SW480 (cell line): ENCODE measurements around the gene TSC22D3.
"Not testable (repeated sequence)": the region's sequence is repeated elsewhere in the genome, so short reads cannot be mapped to it uniquely, and the experiment has no call there.

Source experiments
- DNase-seq: peaks from one replicate; pipeline ENCODE4 v3.0.0-alpha.2; 2016; ENCODE audit warnings: low spot score

Gene TSC22D3

DNA sequence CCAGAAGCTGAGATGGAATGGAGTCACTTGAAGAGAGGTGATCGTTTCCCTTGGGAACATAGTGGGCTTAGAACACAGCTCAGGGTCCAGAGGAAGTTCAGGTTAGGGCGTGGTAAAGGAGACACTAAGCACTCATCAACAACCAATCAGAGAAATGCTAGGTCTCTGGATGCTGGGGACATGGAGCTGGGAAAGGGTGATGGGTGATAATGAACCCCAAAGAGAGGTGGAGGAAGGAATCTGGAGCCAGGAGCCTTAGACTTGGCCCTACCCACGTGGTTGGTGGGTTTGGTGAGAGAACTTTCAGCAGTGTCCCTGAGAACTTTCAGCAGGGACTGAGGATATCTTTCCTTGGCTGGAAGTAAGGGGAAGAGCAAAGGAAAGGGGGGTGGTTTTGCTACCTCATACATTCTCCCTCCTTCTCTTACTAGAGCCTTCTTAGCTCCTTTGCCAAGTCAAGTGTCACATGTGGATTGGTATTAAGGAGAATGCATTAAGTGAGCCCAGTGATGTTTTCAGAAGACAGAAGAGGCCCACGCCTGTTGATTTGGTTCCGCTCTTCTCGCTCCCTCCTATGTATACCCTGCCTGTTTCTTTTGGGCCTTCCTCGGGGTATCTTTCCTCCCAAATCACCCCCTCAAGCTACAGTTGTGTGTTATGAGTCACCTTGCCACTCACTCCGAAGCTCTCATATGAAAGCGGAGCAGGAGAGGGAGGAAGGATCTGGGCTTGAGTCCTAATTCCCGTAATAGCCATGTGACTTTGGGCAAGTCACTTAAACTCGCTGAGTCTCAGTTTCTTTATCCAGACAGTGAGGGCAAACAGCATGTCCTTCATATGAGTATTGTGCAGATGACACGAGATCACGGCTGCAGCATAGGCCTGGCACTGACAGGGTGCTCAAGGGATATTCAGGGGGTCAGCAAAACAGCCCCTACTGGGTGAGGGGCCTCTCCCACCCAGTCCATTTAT, 63.1 kb downstream of the TSC22D3 start:
- no peak for DNase-seq

DNA sequence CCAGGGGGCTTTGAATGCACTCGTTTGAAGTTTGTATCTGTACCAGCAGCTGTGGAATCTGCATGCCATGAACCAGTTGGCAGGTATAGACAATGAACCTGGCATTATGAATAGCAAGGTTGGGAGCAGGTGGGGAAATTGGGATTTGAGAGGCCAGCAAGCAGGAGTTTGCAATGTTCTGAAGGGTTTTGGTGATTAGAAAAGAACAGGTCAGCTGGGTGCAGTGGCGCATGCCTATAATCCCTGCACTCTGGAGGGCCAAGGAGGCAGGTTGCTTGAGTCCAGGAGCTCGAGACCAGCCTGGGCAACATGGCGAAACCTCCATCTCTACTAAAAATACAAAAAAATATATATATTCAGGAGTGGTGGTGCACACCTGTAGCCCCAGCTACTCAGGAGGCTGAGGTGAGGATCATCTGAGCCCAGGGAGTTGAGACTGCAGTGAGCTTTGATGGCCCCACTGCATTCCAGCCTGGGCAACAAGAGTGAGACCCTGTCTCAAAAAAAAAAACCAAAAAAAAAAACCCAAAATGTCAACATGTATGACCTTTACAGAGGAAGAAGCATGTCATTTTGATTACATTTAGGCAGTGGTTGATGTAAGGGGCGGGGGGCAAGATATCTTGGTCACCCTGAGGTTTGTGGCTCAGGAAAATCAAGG, 63.9 kb downstream of the TSC22D3 start:
- DNase-seq: no peak

DNA sequence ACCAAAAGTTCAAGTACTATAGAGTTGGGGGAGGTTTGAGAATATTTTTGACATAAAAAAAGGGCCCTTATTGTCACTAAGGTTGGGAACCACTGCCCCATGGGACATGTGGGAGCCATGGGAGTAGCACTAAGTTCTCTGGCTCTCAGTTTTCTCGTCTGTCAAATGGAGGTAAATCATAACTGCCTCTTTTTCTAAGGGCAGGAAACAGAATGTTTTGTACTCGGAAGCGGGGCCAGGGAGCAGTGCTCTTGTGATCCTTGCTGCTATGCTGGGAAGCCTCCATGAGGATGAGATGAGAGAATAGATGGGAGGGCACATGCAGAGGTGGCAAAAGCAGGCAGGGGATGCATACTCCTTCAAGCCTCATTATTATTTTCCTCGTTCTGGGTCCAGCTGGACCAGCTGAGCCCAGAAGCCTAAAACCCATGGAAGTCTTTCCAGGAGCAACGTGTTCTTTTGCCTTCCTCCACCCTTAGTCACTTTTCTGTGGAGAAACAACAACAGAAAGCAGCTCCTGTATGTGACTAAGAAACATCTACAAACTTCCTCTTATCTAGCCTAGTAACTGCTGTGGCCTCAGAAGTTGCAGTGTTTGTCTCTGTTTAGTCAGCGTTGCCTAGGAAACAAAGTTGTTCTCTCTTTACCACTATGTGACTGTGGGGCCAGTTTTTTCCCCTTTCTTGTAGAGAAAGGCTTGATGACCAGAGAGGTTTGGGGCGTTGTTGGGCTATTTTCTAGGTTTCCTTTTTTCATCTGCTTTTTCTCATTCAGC, 64.8 kb downstream of the TSC22D3 start:
- DNase-seq: peak; percentile 41

DNA sequence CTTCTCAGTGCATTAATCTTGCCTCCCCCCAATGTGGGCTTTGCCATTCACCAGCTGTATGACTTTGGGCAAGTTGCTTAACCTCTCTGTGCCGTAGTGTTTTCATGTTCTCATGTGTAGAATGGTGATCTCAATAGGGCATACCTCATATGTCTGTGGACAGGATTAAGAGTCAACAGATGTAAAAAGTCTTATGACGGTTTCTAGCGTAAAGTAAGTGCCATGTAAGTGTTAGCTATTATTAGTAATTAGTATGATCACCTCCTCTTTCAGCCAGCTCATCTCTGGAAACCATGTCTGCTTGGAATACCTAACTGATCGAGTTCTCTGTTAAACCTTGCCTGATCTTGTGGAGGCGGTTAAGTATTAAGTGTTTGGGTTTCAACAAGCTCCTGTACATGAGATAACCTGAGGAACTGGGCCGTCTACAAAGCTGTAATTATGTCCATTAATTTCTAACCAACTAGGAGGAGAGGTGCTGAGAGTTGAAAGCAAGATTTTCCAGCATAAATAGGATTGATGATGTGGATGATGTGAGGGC, 66.3 kb downstream of the TSC22D3 start:
- DNase-seq: no peak

DNA sequence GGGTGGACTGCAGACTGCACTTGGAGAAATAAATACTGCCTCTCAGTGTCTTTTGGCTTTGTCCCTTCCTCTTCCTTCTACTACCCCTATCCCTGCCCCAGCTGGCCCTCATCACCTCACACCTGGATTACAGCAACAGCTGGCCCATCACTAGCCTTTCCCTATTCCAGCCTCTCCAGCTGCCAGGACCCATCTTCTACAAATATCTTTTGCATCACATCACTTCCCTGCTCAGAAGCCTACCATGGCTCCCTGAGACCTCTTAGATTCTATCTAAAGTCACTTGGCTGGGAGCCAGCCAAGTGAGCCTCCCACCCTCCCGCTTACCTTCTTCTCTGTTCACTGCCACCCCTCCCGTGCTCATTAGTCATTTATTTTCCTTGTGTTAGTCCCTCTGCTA, 66.8 kb downstream of the TSC22D3 start:
- no peak for DNase-seq

DNA sequence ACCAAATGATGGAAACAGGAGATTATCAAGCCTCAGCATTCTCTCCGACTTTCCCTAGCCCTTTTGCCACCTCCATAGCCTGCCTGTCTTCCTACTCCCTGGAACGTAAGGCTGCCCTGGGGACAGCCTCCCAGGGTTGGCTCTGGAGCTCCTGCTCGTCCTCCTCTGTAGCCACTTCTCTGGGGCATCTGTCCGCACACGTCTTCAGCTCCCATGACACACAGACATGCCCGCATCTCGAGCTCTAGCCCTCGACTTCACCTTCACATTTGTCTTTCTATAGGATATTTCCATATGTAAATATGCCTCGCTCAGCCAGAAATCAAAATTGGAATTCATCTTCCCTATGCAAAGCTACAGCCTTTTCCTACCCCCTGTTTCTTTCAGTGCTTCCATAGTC, 67.7 kb downstream of the TSC22D3 start:
- no peak for DNase-seq

DNA sequence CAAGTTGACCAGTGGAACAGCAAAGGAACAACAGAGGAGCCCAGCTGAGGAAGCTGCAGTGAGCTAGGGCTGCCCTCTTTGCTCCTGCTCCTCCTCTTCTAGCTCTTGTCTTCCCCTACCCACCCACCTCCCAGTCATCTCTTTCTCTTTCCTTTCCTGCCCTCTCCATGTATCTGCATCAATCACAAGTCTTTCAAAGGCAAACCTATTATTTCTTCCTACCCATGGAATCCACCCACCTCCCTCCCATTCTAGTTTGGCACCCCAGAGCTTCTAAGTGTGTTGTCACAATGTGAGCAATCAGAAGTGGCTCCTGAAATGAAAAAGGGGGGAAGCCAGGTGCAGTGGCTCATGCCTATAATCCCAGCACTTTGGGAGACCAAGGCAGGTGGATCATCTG, 69.3 kb downstream of the TSC22D3 start:
- DNase-seq: no peak

DNA sequence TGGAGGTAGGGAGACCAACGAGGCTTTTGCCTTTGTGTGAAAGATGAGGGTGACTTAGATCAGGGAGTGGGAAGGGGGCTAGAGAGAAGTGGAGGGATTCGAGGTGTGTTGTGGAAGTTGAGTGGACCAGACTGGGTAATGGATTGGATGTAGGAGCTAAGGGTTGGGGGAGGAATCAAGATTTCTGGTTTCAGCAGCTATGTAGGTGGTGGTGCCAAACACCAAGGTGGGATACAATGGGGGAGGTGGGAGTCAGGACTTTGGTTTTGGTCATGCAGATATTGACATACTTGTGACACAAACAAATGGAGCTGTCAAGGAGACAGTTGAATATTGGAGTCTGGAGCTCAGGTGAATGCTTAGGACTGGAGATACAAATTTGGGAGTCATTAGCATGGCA, 71.0 kb downstream of the TSC22D3 start:
- DNase-seq: no peak

DNA sequence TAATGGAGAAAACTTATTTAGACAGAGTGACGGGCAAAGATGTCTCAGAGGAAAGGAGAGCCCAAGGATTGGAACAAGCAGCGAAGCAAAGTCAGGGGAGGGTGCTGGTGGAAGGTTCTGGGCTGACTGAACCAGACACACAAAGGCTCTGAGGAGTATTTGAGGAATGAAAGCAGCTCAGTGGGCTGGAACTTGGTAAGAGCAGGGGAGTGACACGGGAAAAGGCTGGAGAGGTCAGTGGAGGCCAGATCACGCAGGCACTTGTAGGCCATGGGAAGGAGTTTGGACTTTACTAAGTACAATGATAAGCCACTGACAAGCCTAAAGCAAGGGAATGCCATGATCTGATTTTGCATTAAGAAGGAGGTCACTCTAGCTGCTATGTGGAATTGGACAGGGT, 71.4 kb downstream of the TSC22D3 start:
- no peak for DNase-seq

DNA sequence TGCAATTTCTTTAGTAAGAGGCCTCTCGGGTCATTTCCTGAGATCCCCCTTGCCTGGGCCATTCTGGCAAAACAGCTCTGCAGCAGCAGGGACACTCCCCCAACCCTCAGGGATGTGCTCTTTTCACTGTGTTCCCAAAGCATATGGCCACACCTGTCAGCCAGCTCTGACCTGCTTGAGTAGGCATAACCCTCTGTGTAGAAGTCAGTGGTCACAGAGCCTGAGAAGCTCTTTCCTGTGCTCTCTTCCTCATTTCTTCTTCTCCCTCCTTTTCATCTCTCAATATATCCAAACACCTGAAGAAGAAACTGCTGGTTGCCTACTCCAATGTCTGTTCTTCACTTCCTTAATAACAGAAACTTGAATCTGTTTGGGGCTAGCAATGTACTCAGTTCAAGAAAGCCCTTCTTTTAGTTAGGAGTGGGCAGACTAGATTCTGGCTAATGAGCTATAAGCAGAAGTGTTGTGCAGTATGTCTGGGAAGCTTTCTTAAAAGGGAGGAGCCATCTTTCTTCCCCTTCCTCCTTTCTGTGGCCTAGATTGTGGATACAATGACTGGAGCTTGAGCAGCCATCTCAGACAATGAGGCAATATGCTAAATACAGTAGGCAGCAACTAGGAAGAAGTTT, 74.0 kb downstream of the TSC22D3 start:
- DNase-seq: no peak

DNA sequence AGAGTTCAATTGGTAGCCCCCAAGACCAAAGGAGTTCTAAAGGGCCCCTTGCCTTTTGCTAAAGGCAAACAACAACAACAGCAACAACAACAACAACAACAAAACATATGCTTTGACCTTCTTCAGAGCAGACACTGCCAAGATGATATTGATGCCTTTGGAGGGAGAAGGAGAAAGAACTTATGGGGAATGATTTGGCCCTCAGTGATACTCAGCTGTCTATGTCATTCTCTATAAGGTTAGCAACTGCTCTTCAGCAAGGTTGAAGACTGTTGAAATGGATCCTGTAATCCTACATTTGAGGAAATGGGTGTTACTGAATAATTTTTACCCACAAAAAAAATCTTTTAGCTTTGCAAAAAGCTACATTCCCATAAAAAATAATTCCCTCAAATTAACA, 74.8 kb downstream of the TSC22D3 start:
- no peak for DNase-seq

DNA sequence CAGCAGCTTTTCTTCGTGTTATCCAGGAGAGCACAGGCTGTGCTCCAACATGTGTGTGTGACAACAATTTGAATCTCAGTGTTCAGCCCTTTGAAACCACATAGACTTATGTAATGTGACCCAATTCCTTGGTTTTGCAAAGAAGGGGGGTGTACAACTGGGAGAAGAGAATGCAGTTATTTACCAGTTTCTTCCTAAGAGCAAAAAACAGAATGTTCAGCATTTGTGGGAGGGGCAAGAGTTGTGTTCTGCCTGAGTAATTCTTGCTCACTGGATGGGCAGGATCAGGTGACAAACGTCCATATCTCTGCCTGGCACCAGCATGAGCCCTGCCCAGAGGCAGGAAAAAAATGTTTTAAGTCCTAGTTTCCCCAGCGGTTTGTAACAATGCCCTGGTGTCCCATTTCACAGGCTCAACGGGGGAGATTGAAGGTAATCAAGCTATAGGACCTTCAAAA, 75.2 kb downstream of the TSC22D3 start:
- no peak for DNase-seq

DNA sequence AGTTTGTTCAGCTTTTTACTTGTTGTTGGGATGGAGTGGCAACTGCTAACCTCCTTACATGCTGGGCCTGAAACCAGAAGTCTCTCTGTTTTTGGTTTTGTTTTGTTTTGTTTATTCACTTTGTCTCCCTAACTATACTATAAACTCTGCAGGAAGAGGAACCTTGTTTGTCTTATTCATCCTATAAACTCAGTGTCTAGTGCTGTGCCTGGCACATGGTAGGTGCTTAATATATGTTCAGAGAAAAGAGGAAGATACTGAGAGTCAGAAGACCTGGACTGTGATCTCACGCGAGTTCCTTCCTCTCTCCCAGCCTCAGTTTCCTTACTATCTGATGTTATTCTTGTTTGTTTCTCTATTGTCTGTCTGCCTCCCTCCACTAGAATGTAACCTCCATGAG, 76.0 kb downstream of the TSC22D3 start:
- no peak for DNase-seq

DNA sequence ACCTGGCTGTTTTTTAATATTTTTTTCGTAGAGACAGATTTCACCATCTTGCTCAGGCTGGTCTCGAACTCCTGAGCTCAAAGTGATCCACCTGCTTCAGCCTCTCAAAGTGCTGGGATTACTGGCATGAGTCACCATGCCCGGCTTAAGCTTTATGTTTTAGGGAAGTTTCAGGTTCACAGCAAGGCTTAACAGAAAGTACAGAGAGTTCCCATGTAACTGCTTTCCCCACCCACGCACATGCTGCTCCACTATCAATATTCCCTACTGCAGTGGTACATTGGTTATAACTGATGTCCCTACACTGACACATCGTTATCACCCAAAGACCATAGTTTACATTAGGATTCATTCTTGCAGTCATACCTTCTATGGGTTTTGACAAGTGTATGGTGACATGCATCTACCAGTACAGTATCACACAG, 84.6 kb downstream of the TSC22D3 start:
- DNase-seq: no peak

DNA sequence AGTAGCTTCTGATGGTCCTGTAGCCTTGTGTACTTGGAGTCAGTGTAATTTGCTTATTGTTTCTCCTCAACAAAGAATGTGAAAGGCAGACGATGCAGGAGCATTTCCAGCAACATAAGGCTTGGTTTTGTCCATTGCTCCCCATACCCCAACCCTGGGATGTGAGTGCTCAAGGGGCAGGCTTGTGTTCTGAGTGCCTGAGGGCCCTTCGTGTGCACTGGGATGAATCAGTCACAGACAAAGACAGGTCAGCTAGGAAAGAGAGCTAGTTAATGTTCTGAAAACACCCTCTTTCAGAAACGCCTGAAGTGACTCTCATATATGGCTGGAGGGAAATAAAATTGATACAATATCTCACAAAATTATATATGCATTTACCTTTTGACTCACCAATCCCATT, 88.1 kb downstream of the TSC22D3 start:
- DNase-seq: no peak

DNA sequence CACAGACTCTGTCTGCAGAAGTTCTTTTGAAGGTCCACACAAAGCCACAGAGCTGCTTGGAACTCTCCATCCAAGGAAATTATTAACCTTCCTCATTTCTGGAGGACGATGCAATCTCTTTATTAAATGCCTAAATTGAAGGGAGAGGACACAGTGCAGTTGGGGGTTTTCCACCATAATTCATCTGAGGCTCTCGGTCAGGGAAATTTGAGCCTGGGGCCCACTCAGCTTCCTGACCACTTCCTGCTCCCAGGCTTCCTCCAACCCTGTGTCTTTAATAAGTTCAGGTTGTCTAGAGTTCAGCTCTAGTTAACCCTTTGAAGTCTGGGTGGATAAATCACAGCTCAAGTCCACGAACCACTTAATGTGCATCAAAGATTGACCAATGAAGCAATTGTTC, 88.8 kb downstream of the TSC22D3 start:
- no peak for DNase-seq

DNA sequence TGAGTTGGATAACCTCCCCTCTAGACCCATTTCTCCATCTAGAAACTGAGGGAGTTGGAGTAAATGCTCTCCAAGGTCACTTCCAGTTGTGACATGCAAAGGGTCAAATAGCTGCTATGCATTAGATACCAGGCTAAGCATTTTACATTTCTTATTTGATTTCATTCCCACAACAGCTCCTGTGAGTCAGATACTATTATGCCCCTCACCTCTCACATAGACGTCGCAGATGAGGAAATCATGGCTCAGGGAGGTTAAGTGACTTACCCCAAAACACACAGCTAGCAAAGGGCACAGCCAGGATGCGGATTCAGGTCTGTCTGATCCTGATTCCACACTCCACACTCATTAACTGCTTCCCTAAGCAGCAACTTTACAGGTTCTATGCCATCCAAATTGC, 89.6 kb downstream of the TSC22D3 start:
- no peak for DNase-seq

DNA sequence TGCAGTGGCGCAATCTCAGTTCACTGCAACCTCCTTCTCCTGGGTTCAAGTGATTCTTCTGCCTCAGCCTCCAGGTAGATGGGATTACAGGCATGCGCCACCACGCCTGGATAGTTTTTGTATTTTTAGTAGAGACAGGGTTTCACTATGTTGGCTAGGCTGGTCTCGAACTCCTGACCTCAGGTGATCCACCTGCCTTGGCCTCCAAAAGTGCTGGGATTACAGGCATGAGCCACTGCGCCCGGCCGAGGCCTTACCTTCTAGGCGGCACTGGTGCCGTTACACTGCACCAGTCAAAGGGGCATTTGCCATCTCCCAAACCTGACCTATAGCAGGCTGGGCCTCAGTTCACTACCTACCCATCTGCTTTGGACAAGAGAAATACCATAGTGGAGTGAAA, 90.0 kb downstream of the TSC22D3 start:
- DNase-seq: not testable (repeated sequence)

DNA sequence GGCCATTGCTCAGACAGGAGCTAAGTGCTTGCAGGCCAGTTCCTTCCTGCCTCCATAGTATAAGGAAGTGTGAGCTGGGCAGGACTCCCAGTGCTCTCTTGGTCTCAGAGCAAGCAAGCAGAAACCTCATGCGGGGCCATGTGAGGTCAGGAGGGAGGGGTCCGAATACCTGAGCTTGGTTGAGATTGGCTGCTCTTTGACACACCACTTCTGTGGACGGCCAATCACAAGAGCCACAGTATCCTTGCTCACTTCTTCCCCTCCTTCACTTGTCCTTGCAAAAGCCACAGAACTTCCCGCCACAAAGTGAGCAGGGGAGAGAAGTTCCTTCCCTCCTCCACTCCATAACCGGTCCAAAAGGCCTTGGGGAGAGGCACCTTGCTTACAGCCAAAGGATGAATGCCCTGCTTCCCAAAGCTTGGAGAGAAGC, 90.6 kb downstream of the TSC22D3 start:
- DNase-seq: peak; percentile 53

DNA sequence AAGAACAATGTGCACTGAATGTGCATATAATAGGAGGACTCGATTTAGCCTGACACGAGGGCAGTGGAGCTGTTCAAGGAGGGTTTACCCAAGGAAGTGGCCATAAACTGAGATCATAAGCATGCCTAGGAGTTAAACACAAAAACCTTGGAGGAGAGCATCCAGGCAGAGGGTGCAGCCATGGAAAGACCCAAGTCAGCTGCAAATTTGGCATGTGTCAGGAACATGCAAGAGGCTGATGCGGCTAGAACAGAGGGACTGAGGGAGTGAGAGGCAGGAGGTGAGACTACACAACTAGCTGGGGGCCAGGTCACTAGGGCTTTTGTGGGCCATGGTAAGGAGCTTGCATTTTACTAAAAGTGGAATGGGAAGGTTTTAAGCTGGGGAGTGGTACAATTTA, 91.7 kb downstream of the TSC22D3 start:
- no peak for DNase-seq

DNA sequence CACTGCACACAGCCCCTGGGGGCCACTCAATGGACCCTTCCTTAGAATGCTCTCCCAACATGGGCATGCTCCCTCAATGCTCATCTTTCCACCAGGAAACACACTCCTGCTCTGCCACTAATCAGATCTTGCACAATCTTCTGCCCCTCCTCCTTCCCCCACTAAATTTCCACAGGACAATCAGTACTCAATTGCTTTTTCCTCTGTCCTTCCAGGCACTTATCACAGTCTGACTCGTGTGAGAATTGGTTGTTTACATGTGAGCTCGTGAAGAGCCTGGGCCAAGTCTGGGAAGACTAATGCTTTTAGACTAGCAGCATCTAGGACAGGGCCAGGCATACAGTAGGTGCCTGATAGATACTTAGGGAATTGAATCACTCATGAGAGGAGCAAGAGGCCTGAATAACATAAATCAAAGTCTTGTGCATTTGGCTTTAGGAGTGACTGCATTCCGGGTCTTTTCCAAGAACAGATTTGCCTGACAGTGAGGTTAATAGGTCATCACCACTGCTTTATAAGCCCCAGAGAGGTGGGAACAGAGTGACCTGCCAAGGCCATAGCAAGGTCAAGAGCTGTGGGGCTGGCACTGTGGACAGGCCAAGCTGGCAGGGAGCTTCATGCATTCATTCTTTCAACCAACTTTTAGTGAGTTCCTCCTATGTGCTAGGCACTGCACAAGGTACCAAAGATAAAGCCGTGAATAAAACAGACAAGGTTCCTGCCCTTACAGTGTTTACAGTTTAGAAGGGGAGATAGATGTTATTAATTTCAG, 92.3 kb downstream of the TSC22D3 start:
- DNase-seq: no peak
